PC-3 (cell line): Measurements from ENCODE around the gene POU3F3. TPM values are rescaled to one million over a fixed set of nuclear protein-coding genes. Genes with fewer than 3 reads are reported as not detected.
A peak's percentile ranks its signal among the peaks of the same experiment; 100 is the strongest.

Experiments
- ATAC-seq: fragments of 200-7000 bp; cut with Tn5 transposase; 2 replicates; pipeline ENCODE4 v1.9.1; 2020; ENCODE audit warnings: mild to moderate bottlenecking, moderate library complexity
- BruUV-seq: library from RNA; stranded (reverse); fragments of 400-500 nt; replicated peaks from 2 replicates; lab custom pipeline; 2021; lab: Mats Ljungman, UMichigan
- CTCF ChIA-PET: fragments of 300-600 bp; sonication (Branson Sonifier 250); formaldehyde crosslinking; loops from one replicate; lab custom pipeline; 2022; ENCODE audit warnings: antibody characterized with exemption; lab: Charles Lee
- POLR2A ChIA-PET: fragments of 300-600 bp; sonication (Branson Sonifier 250); formaldehyde crosslinking; loops from one replicate; lab custom pipeline; 2022; ENCODE audit warnings: antibody characterized with exemption; ENCODE audit not compliant: unreplicated experiment; lab: Charles Lee
- DNase-seq: peaks from one replicate; pipeline ENCODE4 v3.0.0-alpha.2; 2015
- H2AFZ ChIP-seq: fragments of 300-600 bp; sonication (generic); 2 replicates; pipeline ENCODE4 v1.6.0; 2016; ENCODE audit warnings: antibody characterized with exemption, low read length
- H3F3A ChIP-seq: fragments of 300-600 bp; sonication (generic); one replicate; pipeline ENCODE4 v1.6.0; 2017; ENCODE audit warnings: antibody characterized with exemption, low read length, control low read depth, mild to moderate bottlenecking; ENCODE audit not compliant: unreplicated experiment
- H3K27ac ChIP-seq: fragments of 300-600 bp; sonication (generic); 2 replicates; pipeline ENCODE4 v1.5.1; 2016; ENCODE audit warnings: mild to moderate bottlenecking, low read length
- H3K27me3 ChIP-seq: fragments of 300-600 bp; sonication (generic); 2 replicates; pipeline ENCODE4 v1.6.1; 2016; ENCODE audit warnings: low read length, mixed read lengths
- H3K36me3 ChIP-seq: fragments of 300-600 bp; sonication (generic); 2 replicates; pipeline ENCODE4 v1.6.1; 2016; ENCODE audit warnings: low read depth, mixed run types, low read length, mixed read lengths
- H3K4me1 ChIP-seq: fragments of 300-600 bp; sonication (generic); 2 replicates; pipeline ENCODE4 v1.5.1; 2016; ENCODE audit warnings: low read length; ENCODE audit not compliant: insufficient read depth
- H3K4me2 ChIP-seq: fragments of 300-600 bp; sonication (generic); 2 replicates; pipeline ENCODE4 v1.6.0; 2016; ENCODE audit warnings: low read length
- H3K4me3 ChIP-seq: fragments of 300-600 bp; sonication (generic); 2 replicates; pipeline ENCODE4 v1.5.1; 2016; ENCODE audit warnings: mild to moderate bottlenecking, low read length, mixed read lengths
- H3K79me2 ChIP-seq: fragments of 300-600 bp; sonication (generic); 2 replicates; pipeline ENCODE4 v1.6.1; 2017; ENCODE audit warnings: low read length, mixed read lengths
- H3K9ac ChIP-seq: fragments of 300-600 bp; sonication (generic); 2 replicates; pipeline ENCODE4 v1.6.0; 2016; ENCODE audit warnings: mild to moderate bottlenecking, low read length
- H3K9me2 ChIP-seq: fragments of 300-600 bp; sonication (generic); replicated peaks from 2 replicates; pipeline ENCODE4 v1.6.1; 2016; ENCODE audit warnings: mixed run types, low read length, mixed read lengths
- H3K9me3 ChIP-seq: fragments of 300-600 bp; sonication (generic); 2 replicates; pipeline ENCODE4 v1.6.1; 2016; ENCODE audit warnings: low read length, mixed read lengths
- H4K20me1 ChIP-seq: fragments of 300-600 bp; sonication (generic); 2 replicates; pipeline ENCODE4 v1.6.1; 2016; ENCODE audit warnings: low read length, mixed read lengths
- EZH2 ChIP-seq: fragments of 300-600 bp; sonication (generic); IDR thresholded peaks from one replicate; pipeline ENCODE4 v1.6.1; 2017; ENCODE audit warnings: antibody characterized with exemption, mild to moderate bottlenecking, low read length; ENCODE audit not compliant: unreplicated experiment
- EZH2phosphoT487 ChIP-seq: fragments of 300-600 bp; sonication (generic); IDR thresholded peaks from 2 replicates; pipeline ENCODE4 v1.6.1; 2018; ENCODE audit warnings: mild to moderate bottlenecking, antibody characterized with exemption, low read length, borderline replicate concordance
- intact Hi-C: fragments of 100-400 bp; cut with micrococcal nuclease; formaldehyde crosslinking; loops from 2 replicates; pipeline ENCODE4 v1.9.0; 2023
- total RNA-seq: library from RNA; depleted of rRNA; stranded (reverse); fragments of >200 nt; gene quantifications from 2 replicates; pipeline ENCODE4 v1.2.3, GENCODE V29; 2014
- TF ChIP-seq, protein P1 (sequence below): fragments of 300-600 bp; sonication (generic); conservative IDR thresholded peaks from 2 replicates; pipeline ENCODE4 v1.5.1; 2017; ENCODE audit warnings: antibody characterized with exemption, low read depth, mild to moderate bottlenecking, low read length

The POU3F3 gene
- total RNA-seq, 1 experiment from 2014 or later, result not detected

- Histone ChIP-seq H3F3A (no peaks in the 10 kb centered on the region), H3K27me3 (peaks cover 73% of the 10 kb centered on the region), H4K20me1 (no peaks in the 10 kb centered on the region), H3K4me1 (peaks cover 5% of the 10 kb centered on the region; the same call in 1 of the 2 replicates), H3K4me2 (peak overlapping the region; percentile 87), H3K4me3 (no peak overlapping the region), H3K79me2 (no peaks in the 10 kb centered on the region), H3K36me3 (no peaks in the 10 kb centered on the region), H3K9ac (no peak overlapping the region), H3K9me2 (no peaks in the 10 kb centered on the region), H2AFZ (no peak overlapping the region), H3K9me3 (no peaks in the 10 kb centered on the region), H3K27ac (no peak overlapping the region)
- TF ChIP-seq EZH2phosphoT487 (no peak), EZH2 (no peak)
- TF ChIP-seq, protein P1, sequence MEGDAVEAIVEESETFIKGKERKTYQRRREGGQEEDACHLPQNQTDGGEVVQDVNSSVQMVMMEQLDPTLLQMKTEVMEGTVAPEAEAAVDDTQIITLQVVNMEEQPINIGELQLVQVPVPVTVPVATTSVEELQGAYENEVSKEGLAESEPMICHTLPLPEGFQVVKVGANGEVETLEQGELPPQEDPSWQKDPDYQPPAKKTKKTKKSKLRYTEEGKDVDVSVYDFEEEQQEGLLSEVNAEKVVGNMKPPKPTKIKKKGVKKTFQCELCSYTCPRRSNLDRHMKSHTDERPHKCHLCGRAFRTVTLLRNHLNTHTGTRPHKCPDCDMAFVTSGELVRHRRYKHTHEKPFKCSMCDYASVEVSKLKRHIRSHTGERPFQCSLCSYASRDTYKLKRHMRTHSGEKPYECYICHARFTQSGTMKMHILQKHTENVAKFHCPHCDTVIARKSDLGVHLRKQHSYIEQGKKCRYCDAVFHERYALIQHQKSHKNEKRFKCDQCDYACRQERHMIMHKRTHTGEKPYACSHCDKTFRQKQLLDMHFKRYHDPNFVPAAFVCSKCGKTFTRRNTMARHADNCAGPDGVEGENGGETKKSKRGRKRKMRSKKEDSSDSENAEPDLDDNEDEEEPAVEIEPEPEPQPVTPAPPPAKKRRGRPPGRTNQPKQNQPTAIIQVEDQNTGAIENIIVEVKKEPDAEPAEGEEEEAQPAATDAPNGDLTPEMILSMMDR, result no peak
- BruUV-seq, result no TSS peak
- CTCF ChIA-PET, result no interaction called here
- DNase-seq, result no peak
- POLR2A ChIA-PET, result no interaction called here
- no peak for ATAC-seq
- intact Hi-C loops, result loop anchor here (2.0 to 5.0 kb wide), 2 partner anchors 841 to 916 kb away; no protein-coding TSS in a partner anchor
Measured at GRCh38 chr2:104873689-104874054, 19.8 kb downstream of the POU3F3 start.

GRCh38 chr2:104874230-104874629 lies 20.3 kb downstream of the POU3F3 start:
- Histone ChIP-seq H3K9ac (no peak overlapping the region), H3K9me3 (no peaks in the 10 kb centered on the region), H4K20me1 (no peaks in the 10 kb centered on the region), H3K27me3 (peaks cover 73% of the 10 kb centered on the region), H3K27ac (no peak overlapping the region), H3K9me2 (no peaks in the 10 kb centered on the region), H3F3A (no peaks in the 10 kb centered on the region), H3K4me2 (no peak overlapping the region), H3K36me3 (no peaks in the 10 kb centered on the region), H3K79me2 (no peaks in the 10 kb centered on the region), H3K4me3 (no peak overlapping the region), H3K4me1 (peaks cover 5% of the 10 kb centered on the region; the same call in 1 of the 2 replicates), H2AFZ (no peak overlapping the region)
- ChIA-PET CTCF (no interaction called here), POLR2A (no interaction called here)
- TF ChIP-seq, protein P1, result no peak
- TF ChIP-seq EZH2phosphoT487 (no peak), EZH2 (no peak)
- DNase-seq (no peak), ATAC-seq (no peak)
- no TSS peak for BruUV-seq
- intact Hi-C loops, result loop anchor here (5.0 kb wide), 1 partner anchor 917 kb away; no protein-coding TSS in a partner anchor

DNA sequence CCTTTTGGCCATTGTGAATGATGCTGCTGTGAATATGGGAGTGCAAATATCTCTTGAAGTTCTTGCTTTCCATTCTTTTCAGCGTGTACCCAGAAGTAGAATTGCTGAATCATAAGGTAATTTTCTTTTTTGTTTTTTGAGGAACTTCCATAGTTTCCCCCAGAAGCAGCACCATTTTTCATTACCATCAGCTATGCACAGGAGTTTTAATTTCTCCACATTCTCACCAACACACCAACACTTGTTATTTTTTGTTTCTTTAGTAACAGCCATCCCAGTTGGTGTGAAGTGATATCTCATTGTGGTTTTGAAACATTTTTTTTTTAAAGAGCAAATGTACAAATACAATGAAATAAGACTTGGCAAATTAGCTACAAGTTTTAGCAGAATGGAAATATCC lies 21.3 kb downstream of the POU3F3 start:
- Histone ChIP-seq H2AFZ (no peak overlapping the region), H3K9ac (no peak overlapping the region), H3F3A (no peaks in the 10 kb centered on the region), H3K4me2 (no peak overlapping the region), H3K9me2 (no peaks in the 10 kb centered on the region), H4K20me1 (no peaks in the 10 kb centered on the region), H3K36me3 (no peaks in the 10 kb centered on the region), H3K9me3 (no peaks in the 10 kb centered on the region), H3K4me3 (no peak overlapping the region), H3K4me1 (peaks cover 5% of the 10 kb centered on the region; the same call in 1 of the 2 replicates), H3K79me2 (no peaks in the 10 kb centered on the region), H3K27me3 (peaks cover 73% of the 10 kb centered on the region), H3K27ac (no peak overlapping the region)
- no TSS peak for BruUV-seq
- DNase-seq (no peak), ATAC-seq (no peak)
- intact Hi-C loops, result no loop called here
- ChIA-PET CTCF (no interaction called here), POLR2A (no interaction called here)
- TF ChIP-seq, protein P1, result no peak
